Panc1 (cell line): ENCODE results near the gene CDC5L. TPM values are rescaled to one million over a fixed set of nuclear protein-coding genes. Genes with fewer than 3 reads are reported as not detected.

Experiments used
- ATAC-seq: fragments of 200-7000 bp; cut with Tn5 transposase; 2 replicates; pipeline ENCODE4 v1.9.1; 2020; ENCODE audit warnings: mild to moderate bottlenecking, moderate library complexity
- Bru-seq: library from RNA; stranded (reverse); fragments of 400-500 nt; gene quantifications from one replicate; lab custom pipeline; 2021; lab: Mats Ljungman, UMichigan
- BruChase-seq, 2 experiments: library from RNA; stranded (reverse); fragments of 400-500 nt; gene quantifications; one replicate each; lab custom pipeline; 2021; lab: Mats Ljungman, UMichigan
- BruUV-seq: library from RNA; stranded (reverse); fragments of 400-500 nt; replicated peaks from 2 replicates; lab custom pipeline; 2021; lab: Mats Ljungman, UMichigan
- CTCF ChIA-PET: fragments of 300-600 bp; sonication (Branson Sonifier 250); formaldehyde crosslinking; loops from one replicate; lab custom pipeline; 2022; ENCODE audit warnings: antibody characterized with exemption; lab: Charles Lee
- POLR2A ChIA-PET: fragments of 300-600 bp; sonication (Branson Sonifier 250); formaldehyde crosslinking; loops from one replicate; lab custom pipeline; 2022; ENCODE audit warnings: antibody characterized with exemption; lab: Charles Lee
- DNase-seq: peaks from one replicate; pipeline ENCODE4 v3.0.0-alpha.2; 2010; ENCODE audit warnings: low read depth, low spot score
- H3K27ac ChIP-seq: 2 replicates; pipeline ENCODE4 v1.5.1; 2011; ENCODE audit warnings: mild to moderate bottlenecking, low read length, inconsistent platforms
- H3K27me3 ChIP-seq: fragments of 200-500 bp; sonication (Bioruptor generic); 2 replicates; pipeline ENCODE4 v1.6.0; 2014; ENCODE audit warnings: low read length, inconsistent platforms; ENCODE audit not compliant: control insufficient read depth, insufficient read depth
- H3K36me3 ChIP-seq: fragments of 200-500 bp; sonication (Bioruptor generic); 2 replicates; pipeline ENCODE4 v1.5.1; 2014; ENCODE audit warnings: inconsistent platforms, mild to moderate bottlenecking, low read length, moderate library complexity; ENCODE audit not compliant: control insufficient read depth, insufficient read depth
- H3K4me1 ChIP-seq: 2 replicates; pipeline ENCODE4 v1.5.1; 2011; ENCODE audit warnings: inconsistent platforms, mild to moderate bottlenecking, low read length, moderate library complexity; ENCODE audit not compliant: control insufficient read depth, insufficient read depth
- H3K4me3 ChIP-seq, 2 experiments: 2 replicates each; pipeline ENCODE4 v1.5.1; 2011 to 2012; ENCODE audit warnings: low read depth in 2 of 2, low read length in 2 of 2, mild to moderate bottlenecking in 2 of 2, inconsistent platforms in 1 of 2, moderate library complexity in 1 of 2
- H3K9me3 ChIP-seq: fragments of 200-500 bp; sonication (Bioruptor generic); 2 replicates; pipeline ENCODE4 v1.5.1; 2014; ENCODE audit warnings: low read depth, mild to moderate bottlenecking, inconsistent platforms, low read length, moderate library complexity; ENCODE audit not compliant: control insufficient read depth, insufficient read depth
- CTCF ChIP-seq: fragments of 450-650 bp; IDR thresholded peaks from 2 replicates; pipeline ENCODE4 v1.5.1; 2017; ENCODE audit warnings: mild to moderate bottlenecking
- POLR2AphosphoS5 ChIP-seq: IDR thresholded peaks from 2 replicates; pipeline ENCODE4 v1.6.1; 2012; ENCODE audit warnings: mild to moderate bottlenecking, low read depth, low read length, moderate library complexity
- REST ChIP-seq, 2 experiments: IDR thresholded peaks; 2 replicates each; pipeline ENCODE4 v1.6.1; 2011 to 2012; ENCODE audit warnings: low read depth in 2 of 2, control low read depth in 1 of 2, low read length in 1 of 2, mild to moderate bottlenecking in 1 of 2, moderate library complexity in 1 of 2; ENCODE audit not compliant: insufficient read depth in 1 of 2
- SIN3A ChIP-seq: IDR thresholded peaks from 2 replicates; pipeline ENCODE4 v1.6.1; 2012; ENCODE audit warnings: low read depth, mild to moderate bottlenecking, low read length, moderate library complexity, borderline replicate concordance; ENCODE audit not compliant: insufficient read depth
- TCF7L2 ChIP-seq: IDR thresholded peaks from 2 replicates; pipeline ENCODE4 v1.6.1; 2011; ENCODE audit warnings: mild to moderate bottlenecking, low read depth, low read length, inconsistent platforms
- in situ Hi-C: cut with HindIII; loops from 2 replicates; pipeline ENCODE4 v1.10.0; 2016; ENCODE audit warnings: low sequenced_read_pairs, low pct_unique_long_range_greater_than_20kb
- intact Hi-C: fragments of 100-400 bp; cut with micrococcal nuclease; formaldehyde crosslinking; loops from one replicate; pipeline ENCODE4 v1.10.0; 2022; ENCODE audit not compliant: unreplicated experiment
- long read RNA-seq: library from polyadenylated mRNA; unstranded; transcript quantifications from one replicate; pipeline ENCODE4 v2.0.0, GENCODE V29; 2021; ENCODE audit not compliant: unreplicated experiment
- polyA plus RNA-seq: library from polyadenylated mRNA; unstranded; fragments of >200 nt; gene quantifications from one replicate; pipeline ENCODE4 v1.2.1, GENCODE V29; 2012; ENCODE audit warnings: missing spikeins; ENCODE audit not compliant: insufficient read length
- total RNA-seq: library from RNA; stranded (reverse); gene quantifications from one replicate; pipeline ENCODE4 v1.2.1, GENCODE V29; 2021; ENCODE audit not compliant: unreplicated experiment

Gene CDC5L
- total RNA-seq (23.3 TPM), Bru-seq, nascent RNA (percentile 89 among the genes with signal in this experiment), BruChase-seq, experiment 1, labeled RNA remaining after a 2-hour chase (percentile 81 among the genes with signal in this experiment), BruChase-seq, experiment 2, labeled RNA remaining after a 6-hour chase (percentile 87 among the genes with signal in this experiment)
- 9.6 TPM for polyA plus RNA-seq
- long read RNA-seq, full-length matches to known transcripts: 46 of 87 reads
- long read RNA-seq, partial matches to known transcripts: 32 of 87 reads
- long read RNA-seq, other reads (novel, unspliced or antisense): 9 of 87 reads

GRCh38 chr6:44387346-44388134, at the start of gene CDC5L:
TSS of gene CDC5L (plus strand) at chr6:44387706. CDS start at chr6:44387824, 118 bp downstream.
- in situ Hi-C loops: no loop called here
- POLR2A ChIA-PET: interaction anchor here (0.7 kb wide), 1 partner anchor 24 kb away, joined by 10 read pairs; no protein-coding TSS in a partner anchor
- DNase-seq: peak; percentile 99
- Histone ChIP-seq H3K27me3 (no peaks in the 10 kb centered on the region), H3K9me3 (no peaks in the 10 kb centered on the region), H3K4me1 (peaks cover 21% of the 10 kb centered on the region; the same call in 1 of the 2 replicates), H3K36me3 (peaks cover 9% of the 10 kb centered on the region), H3K27ac (peak within 1 kb of the TSS; percentile 97), H3K4me3 (peak within 1 kb of the TSS; percentile 91)
- intact Hi-C loops: no loop called here
- CTCF ChIA-PET: interaction anchor here (1.0 kb wide), 1 partner anchor 119 kb away, joined by 13 read pairs; no protein-coding TSS in a partner anchor
- peak; percentile 97 for ATAC-seq
- no TSS peak for BruUV-seq
- TF ChIP-seq REST (IDR thresholded peaks at IDR 0.05; ENCODE audit: insufficient read depth in 1 of 2, low read depth in 2 of 2, low read length in 1 of 2): no peak
- TF ChIP-seq POLR2AphosphoS5: peak; percentile 95
- peak; percentile 94 for TF ChIP-seq TCF7L2
- TF ChIP-seq CTCF: no peak
- peak; percentile 28; the same call in 1 of the 2 replicates for TF ChIP-seq SIN3A

GRCh38 chr6:44338228-44339122, 49.0 kb upstream of the CDC5L start:
- Histone ChIP-seq H3K4me3 (no peak overlapping the region), H3K4me1 (peaks cover 6% of the 10 kb centered on the region; the same call in 1 of the 2 replicates), H3K27me3 (no peaks in the 10 kb centered on the region; the same call in none of the 2 replicates), H3K27ac (no peak overlapping the region), H3K9me3 (no peaks in the 10 kb centered on the region), H3K36me3 (no peaks in the 10 kb centered on the region)
- in situ Hi-C loops (no loop called here), intact Hi-C loops (loop anchor here (1.0 to 5.0 kb wide), 3 partner anchors 51 to 241 kb away; no protein-coding TSS in a partner anchor)
- no peak for TF ChIP-seq REST (IDR thresholded peaks at IDR 0.05; ENCODE audit: insufficient read depth in 1 of 2, low read depth in 2 of 2, low read length in 1 of 2)
- peak; percentile 87 for TF ChIP-seq CTCF
- TF ChIP-seq POLR2AphosphoS5: no peak
- TF ChIP-seq SIN3A: no peak
- POLR2A ChIA-PET: no interaction called here
- DNase-seq (peak; percentile 66), ATAC-seq (peak; percentile 85)
- CTCF ChIA-PET: interaction anchor here (0.6 to 3.1 kb wide), 3 partner anchors 57 to 242 kb away, joined by 3 to 18 read pairs (median 3); no protein-coding TSS in a partner anchor
- BruUV-seq: no TSS peak
